CD4-positive, alpha-beta T cell treated with Interleukin-17A for 4 hours (primary cell): ENCODE data around the gene IFNL2.
"Not testable (repeated sequence)": the region's sequence is repeated elsewhere in the genome, so short reads cannot be mapped to it uniquely, and the experiment has no call there.

Experiments used
- DNase-seq: peaks from one replicate; pipeline ENCODE4 v3.0.0-alpha.2; 2020; ENCODE audit warnings: mixed read lengths

The IFNL2 gene

GRCh38 chr19:39297931-39298634 lies 29.9 kb downstream of the IFNL2 start:
- peak; percentile 60 for DNase-seq

DNA sequence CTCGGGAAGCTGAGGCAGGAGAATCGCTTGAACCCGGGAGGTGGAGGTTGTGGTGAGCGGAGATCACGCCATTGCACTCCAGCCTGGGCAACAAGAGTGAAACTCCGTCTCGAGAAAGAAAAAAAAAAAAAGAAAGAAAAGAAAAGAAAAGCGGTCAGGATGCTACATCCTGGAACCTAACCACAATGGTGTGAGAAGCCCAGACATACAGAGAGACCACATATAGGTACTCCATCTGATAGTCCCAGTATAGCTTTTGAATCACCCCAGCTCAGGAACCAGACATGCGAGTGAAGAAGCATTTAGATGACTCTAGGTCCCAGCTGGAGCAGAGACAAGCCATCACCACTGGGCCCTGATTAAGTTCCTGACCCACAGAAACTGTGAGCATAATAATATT lies 31.2 kb downstream of the IFNL2 start:
- no peak for DNase-seq

GRCh38 chr19:39299832-39300231 lies 31.6 kb downstream of the IFNL2 start:
- DNase-seq: no peak

DNA sequence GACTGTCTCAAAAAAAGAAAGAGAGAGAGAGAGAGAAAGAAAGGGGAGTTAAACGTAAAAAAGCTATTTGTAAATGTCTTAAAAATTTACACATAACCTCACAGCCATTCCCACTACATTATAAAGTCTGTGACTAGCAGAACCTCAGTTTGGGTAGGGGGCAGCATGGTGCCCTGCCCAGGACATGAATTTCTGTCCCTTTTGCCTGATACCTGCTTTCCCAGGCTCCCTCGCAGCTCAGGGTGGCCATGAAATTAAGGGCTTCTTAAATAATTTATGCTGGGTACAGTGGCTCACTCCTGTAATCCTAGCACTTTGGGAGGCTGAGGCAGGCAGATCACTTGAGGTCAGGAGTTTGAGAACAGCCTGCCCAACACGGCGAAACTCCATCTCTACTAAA lies 32.8 kb downstream of the IFNL2 start:
- no peak for DNase-seq

DNA sequence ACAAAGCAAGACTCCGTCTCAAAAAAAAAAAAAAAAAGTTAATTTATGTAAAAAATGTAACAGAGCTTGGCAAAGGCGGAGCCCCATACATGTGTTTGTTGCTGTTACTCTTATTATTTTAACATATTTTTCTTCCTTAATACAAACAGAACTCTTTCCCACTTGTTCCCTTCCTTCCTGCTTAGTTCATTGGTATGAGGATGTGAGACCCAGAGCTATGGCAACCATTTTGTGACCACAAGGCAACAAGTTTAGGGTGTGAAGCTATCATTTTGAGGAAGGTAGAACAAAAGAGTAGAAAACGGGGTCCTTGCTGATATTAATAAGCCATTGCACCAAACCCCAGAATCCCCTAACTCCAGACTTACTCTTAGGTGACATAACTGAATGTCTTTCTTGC lies 33.4 kb downstream of the IFNL2 start:
- DNase-seq: no peak

- no peak for DNase-seq
Observed at GRCh38 chr19:39303373-39304184, 35.4 kb downstream of the IFNL2 start.

DNA sequence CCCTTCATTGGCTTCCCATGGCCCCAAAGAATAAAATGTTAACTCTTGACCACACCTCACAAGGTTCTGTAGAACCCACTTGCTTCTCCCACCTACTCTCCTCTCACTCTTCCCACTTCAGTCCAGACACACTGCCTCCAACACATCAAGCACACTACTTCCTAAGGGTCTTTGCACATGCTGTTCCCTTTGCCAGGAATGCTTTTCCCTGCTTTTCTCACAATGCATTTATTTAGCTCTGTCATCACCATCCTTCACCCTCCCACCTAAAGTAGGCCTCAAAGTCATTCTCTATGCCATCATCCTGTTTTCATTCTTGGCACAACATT lies 36.0 kb downstream of the IFNL2 start:
- DNase-seq: no peak

- DNase-seq: no peak
Observed at GRCh38 chr19:39304701-39305571, 36.7 kb downstream of the IFNL2 start.

DNA sequence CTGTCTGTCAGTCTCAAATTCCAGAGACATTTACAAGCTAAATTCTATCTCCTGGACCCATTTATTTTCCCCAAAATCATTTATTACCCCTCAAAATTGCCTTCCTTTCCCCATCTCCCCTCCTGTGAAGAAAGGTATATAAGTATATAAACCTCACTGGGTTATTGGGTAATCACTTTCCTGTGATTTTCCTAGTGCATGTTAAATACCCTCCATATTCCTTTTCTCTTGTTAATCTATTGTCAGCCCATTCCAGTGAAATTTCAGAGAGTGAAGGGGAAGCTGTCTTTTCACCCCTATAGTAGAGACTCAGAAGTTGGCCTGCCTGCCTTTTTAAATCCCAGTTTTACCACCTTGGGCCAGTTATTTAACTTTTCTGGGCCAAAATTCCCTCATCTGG lies 37.9 kb downstream of the IFNL2 start:
- no peak for DNase-seq

DNA sequence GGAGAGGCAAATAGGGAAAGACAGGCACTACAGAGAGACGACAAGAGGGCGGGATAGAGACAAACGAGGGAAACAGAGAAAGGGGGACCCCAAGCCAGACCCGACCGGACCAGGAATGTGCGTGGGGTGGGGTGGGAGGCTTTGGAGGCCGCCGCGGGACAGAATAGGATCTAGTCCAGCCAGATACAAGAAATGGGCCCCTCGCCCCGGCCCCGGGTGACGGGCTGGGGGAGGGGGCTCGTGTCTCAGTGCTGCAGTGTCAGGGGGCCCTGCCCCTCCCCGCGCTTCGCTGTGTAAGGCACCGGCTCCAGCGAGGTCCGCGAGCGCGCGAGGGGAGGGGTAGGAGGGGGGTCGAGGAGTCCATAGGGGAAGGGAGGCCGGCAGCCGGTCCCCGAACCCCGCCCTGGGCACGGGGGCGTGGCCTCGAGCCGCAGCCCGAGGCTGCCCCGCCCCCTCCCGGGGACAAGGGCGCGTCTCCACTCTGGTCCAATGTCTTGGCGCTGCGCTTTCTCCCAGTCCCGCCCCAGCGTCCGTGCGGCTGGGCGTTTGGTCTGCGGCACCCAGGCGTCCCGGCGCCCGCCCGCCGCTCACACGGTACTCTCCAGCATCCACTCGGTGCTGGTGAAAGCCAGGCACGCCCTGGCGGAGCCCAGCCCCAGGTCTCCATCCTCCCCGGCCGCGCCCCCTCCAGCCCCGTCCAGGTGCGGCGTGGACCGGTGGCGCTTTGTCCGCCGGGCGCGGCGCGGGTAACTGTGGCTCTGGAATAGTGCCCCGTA lies 39.0 kb downstream of the IFNL2 start:
- no peak for DNase-seq

DNA sequence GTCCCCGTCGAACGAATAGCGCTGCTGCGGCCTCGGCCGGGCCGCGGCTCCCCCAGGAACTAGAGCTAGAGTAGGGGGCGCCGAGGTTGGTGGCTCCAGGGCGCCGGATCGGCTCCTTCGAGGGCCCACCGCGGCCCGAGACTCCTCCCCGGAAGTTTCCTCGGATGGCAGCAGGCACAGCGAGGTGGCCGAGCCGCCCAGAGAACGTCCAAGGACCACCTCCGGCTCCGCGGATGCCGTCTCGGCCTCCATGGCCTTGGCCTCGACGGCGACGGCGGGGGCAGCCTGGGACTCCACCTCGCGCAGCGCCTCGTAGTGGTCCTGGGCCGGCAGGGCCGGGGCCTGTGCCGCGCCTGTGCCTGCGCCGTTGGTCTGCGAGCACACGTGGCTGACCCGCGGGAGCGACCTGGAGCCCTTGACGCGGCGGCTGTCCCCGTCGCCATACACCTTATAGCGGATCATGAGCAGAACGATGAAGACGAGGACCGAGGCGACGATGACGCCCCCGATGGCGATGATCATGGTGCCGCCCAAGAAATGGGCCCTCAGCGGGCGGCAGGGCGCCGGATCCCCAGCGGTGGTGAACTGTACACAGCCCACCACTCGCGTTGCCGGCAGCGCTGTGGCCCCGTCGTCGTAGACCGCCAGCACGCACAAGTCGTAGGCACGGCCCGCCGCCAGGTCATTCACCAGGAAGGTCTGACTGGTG lies 39.8 kb downstream of the IFNL2 start:
- DNase-seq: no peak

GRCh38 chr19:39308531-39309304 lies 40.5 kb downstream of the IFNL2 start:
- no peak for DNase-seq

DNA sequence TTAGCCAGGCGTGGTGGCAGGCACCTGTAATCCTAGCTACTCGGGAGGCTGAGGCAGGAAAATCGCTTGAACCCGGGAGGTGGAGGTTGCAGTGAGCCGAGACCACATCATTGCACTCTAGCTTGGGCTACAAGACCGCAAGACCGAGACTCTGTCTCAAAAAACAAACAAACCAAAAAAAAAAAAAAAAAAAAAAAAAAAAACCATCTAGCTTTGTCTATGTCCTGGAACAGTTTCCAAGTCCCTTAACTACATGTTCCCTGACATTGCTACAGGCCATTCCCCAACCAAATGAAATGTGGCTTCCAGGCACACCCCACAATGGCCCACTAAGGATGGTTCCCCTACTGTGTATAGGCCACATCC lies 41.1 kb downstream of the IFNL2 start:
- DNase-seq: not testable (repeated sequence)

GRCh38 chr19:39310558-39311311 lies 42.5 kb downstream of the IFNL2 start:
- no peak for DNase-seq

DNA sequence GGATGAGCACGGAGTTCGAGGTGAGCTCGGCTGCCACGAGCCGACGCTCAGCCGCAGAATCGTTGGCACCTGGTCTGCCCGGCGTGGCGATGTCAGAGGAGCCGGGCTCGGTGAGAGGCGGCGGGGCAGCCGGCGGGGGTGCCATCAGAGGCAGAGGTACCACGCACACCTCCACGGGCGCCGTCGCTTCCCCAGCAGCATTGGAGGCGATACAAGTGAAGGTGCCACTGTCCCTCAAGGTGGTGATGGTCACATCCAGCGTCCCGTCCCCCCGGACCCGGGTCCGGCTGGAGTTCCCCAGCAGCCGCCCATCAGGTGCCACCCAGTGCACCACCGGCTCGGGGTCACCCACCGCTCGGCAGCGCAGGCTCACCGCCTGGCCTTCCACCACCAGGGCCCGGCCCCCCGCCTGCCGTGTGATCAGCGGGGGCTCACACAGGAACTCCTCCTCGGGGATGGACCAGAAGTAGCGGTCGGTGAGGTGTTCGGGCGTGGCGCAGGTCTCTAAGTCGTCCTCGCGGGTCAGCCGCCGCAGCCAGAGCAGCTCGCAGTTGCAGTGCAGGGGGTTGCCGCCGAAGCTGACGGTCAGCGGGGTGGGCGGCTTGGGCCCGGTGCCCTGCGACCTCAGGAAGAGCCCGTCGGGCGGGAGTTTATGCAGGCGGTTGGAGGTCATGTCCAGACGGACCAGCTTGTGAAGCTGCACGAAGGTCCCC lies 46.0 kb downstream of the IFNL2 start:
- no peak for DNase-seq

GRCh38 chr19:39315933-39316332 lies 47.7 kb downstream of the IFNL2 start:
- no peak for DNase-seq

GRCh38 chr19:39316627-39317321 lies 48.6 kb downstream of the IFNL2 start:
- no peak for DNase-seq

GRCh38 chr19:39317476-39317875 lies 49.3 kb downstream of the IFNL2 start:
- no peak for DNase-seq

- no peak for DNase-seq
Observed at GRCh38 chr19:39318071-39318470, 49.9 kb downstream of the IFNL2 start.
